Kidney (tissue), 14 donors: ENCODE results near the gene TRPV5. TPM values are rescaled to one million over a fixed set of nuclear protein-coding genes. Genes with fewer than 3 reads are reported as not detected.

ENCODE experiments used
- DNase-seq, 5 donors: peaks; one replicate each; pipeline ENCODE4 v3.0.0-alpha.2; 2013 to 2020
- FAIRE-seq: peaks from 2 replicates; lab custom pipeline; 2012; peaks lifted over from hg19 to GRCh38; lab: Jason Lieb, UNC
- H3K27ac ChIP-seq, 2 donors: one replicate each; pipeline ENCODE4 v1.7.0; 2013; ENCODE audit warnings: low read depth in 2 of 2, low read length in 2 of 2, inconsistent platforms in 1 of 2
- H3K27me3 ChIP-seq: one replicate; pipeline ENCODE4 v1.7.1; 2013; ENCODE audit warnings: low read length, inconsistent platforms; ENCODE audit not compliant: control insufficient read depth, insufficient read depth
- H3K36me3 ChIP-seq, 3 donors: one replicate each; pipeline versions ENCODE4 v1.7.0 to v1.7.1; 2013; ENCODE audit warnings: low read length in 3 of 3, control low read depth in 1 of 3, inconsistent platforms in 1 of 3; ENCODE audit not compliant: insufficient read depth in 3 of 3, control insufficient read depth in 2 of 3
- H3K4me1 ChIP-seq, 3 donors: one replicate each; pipeline versions ENCODE4 v1.7.0 to v1.7.1; 2013; ENCODE audit warnings: low read length in 3 of 3, inconsistent platforms in 1 of 3, low read depth in 1 of 3; ENCODE audit not compliant: control insufficient read depth in 2 of 3, insufficient read depth in 2 of 3
- H3K4me3 ChIP-seq, 3 donors: one replicate each; pipeline versions ENCODE4 v1.7.0 to v1.8.1; 2013; ENCODE audit warnings: low read length in 3 of 3, control low read depth in 1 of 3, inconsistent platforms in 1 of 3
- H3K9ac ChIP-seq, 3 donors: one replicate each; pipeline versions ENCODE4 v1.7.0 to v1.7.1; 2013; ENCODE audit warnings: low read length in 3 of 3, control low read depth in 1 of 3, inconsistent platforms in 1 of 3
- H3K9me3 ChIP-seq, 3 donors: one replicate each; pipeline versions ENCODE4 v1.7.0 to v1.7.1; 2013; ENCODE audit warnings: low read length in 3 of 3, control low read depth in 1 of 3, inconsistent platforms in 1 of 3; ENCODE audit not compliant: control insufficient read depth in 2 of 3, insufficient read depth in 1 of 3
- intact Hi-C: fragments of 100-400 bp; cut with DNase I; formaldehyde crosslinking; loops from one replicate; pipeline ENCODE4 v1.11.1; 2022
- polyA plus RNA-seq: library from polyadenylated mRNA; stranded (reverse); fragments of 350-450 nt; fragmentation: Illumina TruSeq; extraction: RNeasy Lipid Tissue Mini Kit (QIAGEN cat#74804); gene quantifications from one replicate; pipeline ENCODE4 v1.2.3, GENCODE V29; 2014; ENCODE audit warnings: low read depth, low replicate concordance; ENCODE audit not compliant: insufficient read depth
- total RNA-seq: library from RNA; stranded (reverse); fragmentation: NEBNext Ultra II Directional; extraction: Animal tissue kit (Norgen Biotek cat#: 25700); gene quantifications from one replicate; pipeline ENCODE4 v1.2.1, GENCODE V29; 2021
- TF ChIP-seq, protein P1 (sequence below): IDR thresholded peaks from 3 replicates; pipeline ENCODE4 v1.5.1; 2012; ENCODE audit warnings: mild to moderate bottlenecking, moderate library complexity, borderline replicate concordance; ENCODE audit not compliant: insufficient read depth; ENCODE audit errors: extremely low read depth
- donor health status: control.
- donor health status: control.
- donor health status: control.
- donor health status: control.
- donor health status: control.
- donor health status: DM: yes; HTN: yes; CAD: no.
- donor health status: Normal renal cell carcinoma (clear cell type).

Gene TRPV5
- total and polyA plus RNA-seq, 2 donors from 2014 or later: 1.3 to 1.4 TPM

DNA sequence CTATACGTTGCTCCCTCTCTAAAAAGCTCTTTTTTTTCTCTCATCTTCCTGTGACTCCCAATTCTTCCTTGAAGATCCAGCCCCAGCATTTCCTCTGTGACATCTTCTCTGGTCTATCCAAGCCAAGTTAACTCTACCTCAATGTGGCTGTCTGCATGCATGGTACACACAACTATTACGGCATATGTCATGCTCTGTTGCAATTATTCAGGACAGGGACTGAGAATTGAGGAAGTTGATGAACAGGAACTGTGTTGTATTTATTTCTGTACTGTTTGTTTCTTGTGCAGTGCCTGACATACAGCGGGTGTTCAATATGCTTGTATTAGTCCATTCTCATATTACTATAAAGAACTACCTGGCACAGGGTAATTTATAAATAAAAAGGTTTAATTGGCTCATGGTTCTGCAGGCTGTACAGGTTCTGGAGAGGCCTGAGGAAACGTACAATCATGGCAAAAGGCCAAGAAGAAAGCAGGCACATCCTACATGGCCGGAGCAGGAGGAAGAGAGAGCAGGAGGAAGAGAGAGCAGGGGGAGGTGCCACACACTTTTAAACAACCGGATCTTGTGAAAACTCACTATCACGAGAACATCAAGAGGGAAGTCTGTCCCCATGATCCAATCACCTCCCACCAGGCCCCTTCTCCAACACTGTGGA is 6.3 kb downstream of the TRPV5 start:
- Histone ChIP-seq H3K9me3 (no peaks in the 10 kb centered on the region), H3K27me3 (no peaks in the 10 kb centered on the region), H3K9ac (no peak overlapping the region), H3K36me3 (no peaks in the 10 kb centered on the region), H3K27ac (no peak overlapping the region), H3K4me1 (no peaks in the 10 kb centered on the region), H3K4me3 (no peak overlapping the region)
- FAIRE-seq (no peak), DNase-seq (no peak)
- TF ChIP-seq, protein P1, sequence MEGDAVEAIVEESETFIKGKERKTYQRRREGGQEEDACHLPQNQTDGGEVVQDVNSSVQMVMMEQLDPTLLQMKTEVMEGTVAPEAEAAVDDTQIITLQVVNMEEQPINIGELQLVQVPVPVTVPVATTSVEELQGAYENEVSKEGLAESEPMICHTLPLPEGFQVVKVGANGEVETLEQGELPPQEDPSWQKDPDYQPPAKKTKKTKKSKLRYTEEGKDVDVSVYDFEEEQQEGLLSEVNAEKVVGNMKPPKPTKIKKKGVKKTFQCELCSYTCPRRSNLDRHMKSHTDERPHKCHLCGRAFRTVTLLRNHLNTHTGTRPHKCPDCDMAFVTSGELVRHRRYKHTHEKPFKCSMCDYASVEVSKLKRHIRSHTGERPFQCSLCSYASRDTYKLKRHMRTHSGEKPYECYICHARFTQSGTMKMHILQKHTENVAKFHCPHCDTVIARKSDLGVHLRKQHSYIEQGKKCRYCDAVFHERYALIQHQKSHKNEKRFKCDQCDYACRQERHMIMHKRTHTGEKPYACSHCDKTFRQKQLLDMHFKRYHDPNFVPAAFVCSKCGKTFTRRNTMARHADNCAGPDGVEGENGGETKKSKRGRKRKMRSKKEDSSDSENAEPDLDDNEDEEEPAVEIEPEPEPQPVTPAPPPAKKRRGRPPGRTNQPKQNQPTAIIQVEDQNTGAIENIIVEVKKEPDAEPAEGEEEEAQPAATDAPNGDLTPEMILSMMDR: no peak
- intact Hi-C loops: no loop called here

DNA sequence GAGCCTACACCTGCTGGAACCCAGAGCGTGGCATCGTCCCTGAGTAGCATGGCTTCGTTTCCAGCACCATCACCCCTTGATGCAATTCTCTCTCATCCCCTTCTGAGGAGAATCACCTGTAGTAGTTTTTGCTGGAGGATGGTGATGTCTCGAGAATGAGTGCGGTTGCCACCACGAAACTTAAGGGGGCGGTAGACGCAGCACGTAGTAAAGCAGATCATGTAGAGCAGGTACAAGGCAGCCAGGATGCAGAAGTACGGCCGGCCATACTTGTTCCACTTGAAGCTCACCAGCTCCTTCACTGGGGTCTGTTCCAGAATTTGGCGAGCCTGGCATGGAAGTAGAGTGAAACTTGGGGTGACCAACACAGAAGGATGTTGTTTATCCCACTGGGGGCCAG is 8.1 kb downstream of the TRPV5 start:
- TF ChIP-seq, protein P1: no peak
- H3K4me1 ChIP-seq: no peaks in the 10 kb centered on the region
- no peak overlapping the region for H3K4me3 ChIP-seq
- H3K27ac ChIP-seq: no peak overlapping the region
- H3K27me3 ChIP-seq: no peaks in the 10 kb centered on the region
- intact Hi-C loops: no loop called here
- no peaks in the 10 kb centered on the region for H3K36me3 ChIP-seq
- no peaks in the 10 kb centered on the region for H3K9me3 ChIP-seq
- DNase-seq (no peak), FAIRE-seq (no peak)
- H3K9ac ChIP-seq: no peak overlapping the region

DNA sequence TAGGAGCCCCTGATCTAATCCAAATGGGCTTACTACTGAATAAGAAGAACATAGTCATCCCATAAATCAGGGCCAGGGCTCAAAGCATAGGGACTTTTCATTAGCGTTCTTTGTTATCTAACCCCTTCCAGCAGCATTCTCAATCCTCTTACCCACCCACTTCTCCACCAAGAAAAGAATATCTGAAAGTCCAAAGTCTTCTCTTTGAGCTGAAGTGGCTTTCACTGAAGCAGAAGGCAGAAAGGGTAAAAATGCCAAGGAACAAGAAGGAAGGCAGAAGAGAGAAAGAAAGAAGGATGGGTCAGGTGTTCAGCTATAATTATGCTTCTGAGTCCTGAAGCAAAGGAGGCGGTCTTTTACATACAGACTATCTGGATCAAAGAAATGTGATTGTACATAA is 10.2 kb downstream of the TRPV5 start:
- H3K9me3 ChIP-seq: no peaks in the 10 kb centered on the region
- no peaks in the 10 kb centered on the region for H3K36me3 ChIP-seq
- DNase-seq (no peak), FAIRE-seq (no peak)
- no peak overlapping the region for H3K4me3 ChIP-seq
- H3K9ac ChIP-seq: no peak overlapping the region
- H3K4me1 ChIP-seq: no peaks in the 10 kb centered on the region
- TF ChIP-seq, protein P1: no peak
- intact Hi-C loops: no loop called here
- H3K27me3 ChIP-seq: no peaks in the 10 kb centered on the region
- H3K27ac ChIP-seq: no peak overlapping the region

GRCh38 chr7:142919656-142920055 is 13.9 kb downstream of the TRPV5 start:
- no peaks in the 10 kb centered on the region for H3K4me1 ChIP-seq
- H3K9ac ChIP-seq: no peak overlapping the region
- no peak for FAIRE-seq
- H3K4me3 ChIP-seq: no peak overlapping the region
- no peaks in the 10 kb centered on the region for H3K27me3 ChIP-seq
- peak in 1 of 5 donors; percentile 32 for DNase-seq
- intact Hi-C loops: no loop called here
- H3K9me3 ChIP-seq: no peaks in the 10 kb centered on the region
- TF ChIP-seq, protein P1: no peak
- no peaks in the 10 kb centered on the region for H3K36me3 ChIP-seq
- no peak overlapping the region for H3K27ac ChIP-seq
